ENCODE measurements around the gene PCYT2.
A peak's percentile ranks its signal among the peaks of the same experiment; 100 is the strongest.

Gene PCYT2

DNA sequence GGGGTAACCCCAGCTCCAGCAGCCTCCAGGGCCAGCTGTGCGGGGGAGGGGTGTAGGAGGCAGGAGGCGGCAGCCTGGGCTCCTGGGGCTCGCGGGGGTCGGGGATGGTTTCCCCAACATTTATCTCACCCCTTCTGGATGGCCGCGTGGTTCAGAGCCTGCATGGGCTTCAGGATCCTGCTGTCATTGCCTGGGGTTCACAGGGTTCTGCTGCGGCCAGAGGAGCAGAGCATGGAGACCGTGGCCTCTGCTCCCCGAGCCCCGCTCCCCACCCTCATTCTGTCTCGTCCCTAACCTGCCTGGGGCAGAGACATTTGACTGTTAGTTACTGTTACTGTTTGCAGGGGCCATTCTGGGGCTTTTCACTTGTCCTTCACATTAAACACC lies 31.0 kb upstream of the PCYT2 start:
- no peak for DNase-seq

DNA sequence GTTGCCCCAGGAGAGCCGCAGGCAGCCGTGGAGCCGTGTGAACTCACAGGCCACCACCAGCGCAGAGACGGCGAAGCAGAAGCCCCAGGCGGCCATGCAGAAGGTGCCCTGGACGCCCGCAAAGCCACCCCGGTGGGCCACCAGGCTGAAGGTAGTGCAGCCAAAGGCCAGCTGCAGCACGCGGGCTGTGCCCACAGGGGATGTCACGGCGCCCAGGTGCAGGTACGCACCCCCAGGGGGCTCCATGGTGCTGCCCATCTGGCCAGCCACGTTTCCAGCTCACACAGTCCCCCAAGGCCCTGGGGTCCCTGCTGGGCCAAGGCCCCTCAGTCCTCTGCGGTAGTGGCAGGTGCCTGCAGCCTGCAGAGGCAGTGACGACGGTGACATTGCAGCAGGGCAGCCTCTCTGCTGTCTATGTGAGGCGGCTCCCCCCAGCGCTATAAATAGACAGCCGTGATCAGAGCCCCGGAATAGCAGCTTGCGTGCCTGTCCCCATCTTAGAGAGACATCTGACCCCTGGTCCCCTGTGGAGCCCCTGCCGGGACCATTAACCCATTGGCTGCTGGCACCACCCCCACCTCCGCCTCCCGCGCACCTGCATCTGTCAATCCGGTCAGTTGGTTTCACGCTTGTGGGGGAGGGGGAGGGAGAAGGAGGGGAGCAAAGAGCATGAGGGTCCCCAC lies 30.4 kb upstream of the PCYT2 start:
- no peak for DNase-seq

DNA sequence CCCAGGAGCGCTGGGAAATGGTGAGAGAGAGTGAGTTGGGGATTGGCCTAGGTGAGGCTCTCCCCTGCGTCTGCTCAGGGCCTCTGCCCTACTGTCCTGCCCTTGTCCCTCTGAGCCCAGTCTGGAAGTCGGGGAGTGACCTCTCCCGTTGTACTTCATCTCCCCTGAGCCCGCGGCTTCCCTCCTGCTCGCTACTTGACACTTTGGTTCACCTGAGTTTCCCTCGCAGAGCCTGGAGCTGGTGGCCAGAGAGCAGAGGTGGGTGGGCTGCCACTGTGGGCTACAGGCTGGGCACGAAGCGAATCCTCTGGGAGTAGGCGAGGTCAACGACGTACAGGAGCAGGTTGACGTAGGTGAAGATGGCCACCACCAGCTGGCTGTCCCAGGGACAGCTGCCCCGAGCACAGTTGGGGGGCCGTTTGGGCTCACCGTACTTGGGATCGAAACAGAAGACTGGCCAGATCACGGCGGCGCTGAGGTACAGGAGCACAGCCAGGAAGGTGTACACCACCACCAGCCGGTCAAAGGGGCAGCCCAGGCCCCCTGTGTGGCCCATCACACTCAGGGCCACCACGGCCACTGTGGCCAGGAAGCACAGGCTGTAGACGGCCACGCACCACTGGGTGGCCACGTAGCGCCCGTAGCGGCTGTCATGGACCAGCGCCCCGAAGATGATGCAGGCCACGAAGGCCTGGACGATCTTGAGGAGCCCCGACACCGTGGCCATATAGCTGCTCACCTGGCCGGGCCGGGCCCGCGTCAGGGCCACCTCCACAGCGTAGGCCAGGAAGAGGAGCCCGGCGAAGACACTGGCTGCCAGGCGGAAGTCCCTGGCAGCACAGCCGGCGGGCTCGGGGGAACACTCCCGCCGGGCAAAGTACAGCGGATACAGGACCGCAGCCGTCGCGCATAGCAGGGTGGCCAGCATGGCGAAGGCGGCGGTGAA lies 29.6 kb upstream of the PCYT2 start:
- DNase-seq: no peak

DNA sequence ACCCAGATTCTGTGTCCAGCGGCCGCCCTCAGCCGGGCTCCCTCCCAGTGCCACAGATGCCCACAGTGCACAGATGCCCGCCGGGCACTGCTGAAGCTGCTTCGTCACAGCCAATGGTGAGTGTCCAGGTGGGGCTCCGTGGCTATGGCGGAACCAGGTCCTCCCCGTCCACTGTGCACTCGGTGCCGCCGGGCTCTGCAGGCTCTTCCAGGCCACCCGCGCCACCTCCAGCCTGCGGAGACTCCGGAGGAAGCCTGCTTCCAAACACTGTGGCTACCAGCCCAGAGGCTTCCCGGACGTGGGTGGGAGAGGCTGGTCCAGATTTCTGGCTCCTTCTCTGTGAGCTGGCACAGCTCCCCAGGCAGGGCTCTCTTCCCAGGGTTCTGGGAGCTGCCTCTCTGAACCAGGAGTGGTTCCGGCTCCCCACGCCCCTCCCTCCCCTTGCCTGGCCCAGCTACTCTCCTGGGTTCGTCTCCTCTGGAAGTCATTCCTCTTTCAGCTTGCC lies 28.7 kb upstream of the PCYT2 start:
- no peak for DNase-seq

DNA sequence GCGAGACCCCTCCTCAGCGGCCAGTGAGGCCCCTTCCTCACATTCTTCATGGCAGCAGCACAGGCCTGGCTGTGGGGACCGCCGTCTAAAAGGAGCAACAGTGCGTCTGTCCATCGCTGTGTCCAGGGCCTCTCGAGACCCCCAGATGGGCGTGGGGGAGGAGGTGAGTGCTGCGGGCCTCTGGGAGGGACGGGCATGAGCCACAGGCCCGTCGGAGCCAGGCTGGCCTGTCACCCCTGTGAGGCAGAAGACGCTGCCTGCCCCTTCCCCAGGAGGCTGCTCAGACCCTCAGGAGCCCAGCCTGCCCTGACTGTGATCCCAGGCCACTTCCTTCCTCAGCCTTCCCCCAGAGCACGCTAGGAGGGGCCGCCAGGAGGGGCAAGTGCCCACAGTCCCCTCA lies 28.0 kb upstream of the PCYT2 start:
- no peak for DNase-seq

DNA sequence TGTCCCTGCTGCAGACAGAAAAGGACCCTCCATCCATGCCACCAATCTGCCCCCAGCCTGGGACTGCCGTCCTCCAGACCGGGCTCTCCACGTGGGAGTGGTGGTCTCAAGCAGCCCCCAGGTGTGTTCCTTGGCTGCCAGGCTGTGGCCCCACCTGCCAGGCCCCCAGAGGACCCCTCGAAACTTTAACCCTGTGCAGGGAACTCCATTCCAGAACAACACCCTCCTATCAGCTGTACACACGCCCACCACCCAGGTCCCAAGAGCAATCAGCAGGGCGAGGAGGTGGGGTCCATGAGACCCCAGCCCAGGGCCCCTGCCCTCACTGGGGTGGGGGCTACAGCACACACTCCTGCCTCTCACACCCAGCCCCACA lies 24.5 kb upstream of the PCYT2 start:
- DNase-seq: no peak

DNA sequence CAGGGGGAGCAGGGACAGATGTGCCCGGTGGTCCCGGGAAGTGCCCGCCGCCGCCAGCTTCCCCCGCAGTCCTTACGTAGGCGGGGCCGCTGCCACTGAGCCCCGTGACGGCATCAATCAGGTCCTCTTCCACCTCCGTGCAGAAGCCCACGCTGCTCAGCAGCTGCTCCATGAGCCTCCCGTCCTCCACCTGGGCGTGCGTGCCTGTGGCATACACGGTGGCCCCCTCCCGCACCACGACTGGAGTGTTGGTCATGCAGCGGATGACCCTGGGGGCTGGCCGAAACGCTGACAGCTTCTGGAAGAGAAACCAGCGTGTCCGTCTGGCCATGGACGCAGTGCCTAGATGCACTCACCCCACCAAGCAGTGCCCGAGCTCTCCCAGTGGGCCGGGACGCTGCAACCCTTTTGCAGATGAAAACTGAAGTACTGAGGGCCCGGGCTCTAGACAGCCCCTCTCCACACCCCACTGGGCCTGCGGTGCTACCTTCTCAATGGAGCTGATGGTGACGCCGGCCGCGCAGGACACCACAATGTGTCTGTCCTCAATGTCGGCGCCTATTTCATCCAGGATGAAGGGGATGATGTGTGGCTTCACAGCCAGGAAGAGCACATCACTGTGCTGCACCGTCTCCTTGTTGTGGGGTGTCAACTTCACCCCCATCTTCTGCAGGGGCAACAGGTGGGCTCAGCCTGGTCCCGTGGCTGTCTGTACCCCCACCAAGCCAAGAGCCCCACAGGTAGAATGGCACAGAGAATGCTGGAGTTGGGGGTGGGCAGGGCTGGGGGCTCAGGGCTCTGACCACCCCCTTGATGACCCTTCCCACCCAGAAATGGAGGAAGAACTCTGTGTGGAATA lies 23.9 kb upstream of the PCYT2 start:
- no peak for DNase-seq

DNA sequence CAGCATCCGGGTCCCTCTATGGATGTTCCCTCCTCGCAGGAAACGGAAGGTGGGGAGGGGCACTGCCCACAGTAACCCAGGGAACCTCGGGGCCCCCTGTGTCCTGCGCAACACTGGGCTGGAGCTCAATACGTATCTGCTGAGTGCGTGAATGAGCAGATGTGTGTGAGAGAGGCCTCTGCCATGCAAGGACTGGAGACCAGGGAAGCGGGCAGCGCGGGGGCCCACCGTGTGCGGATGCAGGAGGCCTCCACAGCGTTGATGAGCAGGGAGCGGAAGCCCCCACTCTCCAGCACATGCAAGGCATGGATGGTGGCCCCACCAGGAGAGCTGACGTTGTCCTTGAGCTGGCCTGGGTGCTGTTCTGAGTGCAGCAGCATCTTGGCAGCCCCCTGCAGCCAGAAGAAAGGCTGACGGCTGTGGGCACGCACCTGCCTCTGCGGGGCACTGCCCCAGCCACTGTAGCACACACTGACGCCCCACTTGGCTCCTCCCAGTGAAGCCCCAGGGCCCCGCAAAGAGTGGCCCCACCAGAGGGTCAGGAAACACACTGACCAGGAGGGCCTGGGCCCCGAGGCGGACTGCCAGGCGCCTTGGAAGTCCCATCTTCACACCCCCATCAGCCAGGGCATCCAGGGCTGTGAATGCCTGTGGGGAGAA lies 23.0 kb upstream of the PCYT2 start:
- DNase-seq: no peak

DNA sequence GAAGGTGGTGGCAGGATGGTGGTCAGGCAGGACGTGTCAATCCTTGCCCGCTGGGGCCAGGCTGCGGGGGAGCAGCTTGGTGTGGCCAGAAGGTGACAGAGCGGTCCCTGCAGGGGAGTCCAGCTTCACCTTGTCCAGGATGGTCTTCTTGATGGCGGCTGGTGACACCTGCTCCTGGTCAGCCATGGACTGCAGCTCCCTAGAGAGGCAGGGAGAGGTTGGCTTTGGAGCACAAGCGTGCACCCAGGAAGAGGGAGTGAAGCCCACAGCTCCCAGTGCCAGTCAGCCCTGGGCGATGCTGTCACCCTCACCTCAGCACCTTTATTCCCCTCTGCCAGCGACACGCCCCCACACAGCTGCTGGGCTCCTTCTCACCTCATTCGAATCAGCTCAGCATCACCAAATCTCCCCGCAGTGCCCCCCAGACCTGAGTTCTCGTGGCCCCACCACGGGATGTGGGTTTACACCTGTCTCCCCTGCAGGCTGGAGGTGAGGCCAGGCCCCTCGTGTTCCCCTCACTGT lies 22.0 kb upstream of the PCYT2 start:
- DNase-seq: no peak

DNA sequence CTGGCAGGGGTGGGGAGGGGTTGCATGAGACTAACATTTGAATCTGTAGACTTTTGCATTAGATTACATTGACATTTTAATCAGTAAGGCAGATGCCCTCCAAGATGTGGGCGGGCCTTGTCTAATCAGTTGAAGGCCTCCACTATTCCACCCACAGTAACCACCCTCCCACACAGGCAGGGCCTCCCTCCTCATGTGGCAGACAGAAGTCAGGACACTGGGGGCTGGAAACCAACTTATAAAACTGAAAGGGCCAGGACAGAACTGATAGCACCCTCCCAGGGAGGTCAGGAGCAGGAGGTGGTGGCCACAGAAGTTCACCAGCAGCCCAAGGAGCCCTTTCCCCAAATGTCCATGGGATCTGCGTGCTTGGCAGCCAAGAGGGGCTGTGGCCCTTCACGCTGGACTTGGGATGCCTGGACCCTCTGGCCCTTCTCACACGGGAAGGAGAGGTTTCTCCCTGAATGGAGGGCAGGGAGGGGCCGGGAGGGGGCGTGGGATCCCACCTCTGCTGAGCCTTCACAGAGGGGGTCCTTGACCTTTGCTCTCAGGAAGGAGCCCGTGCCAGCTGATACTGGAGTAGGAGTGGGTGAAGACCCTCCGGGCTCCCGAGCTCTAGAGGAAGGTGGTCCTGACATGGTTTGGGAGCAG lies 21.3 kb upstream of the PCYT2 start:
- DNase-seq: no peak

DNA sequence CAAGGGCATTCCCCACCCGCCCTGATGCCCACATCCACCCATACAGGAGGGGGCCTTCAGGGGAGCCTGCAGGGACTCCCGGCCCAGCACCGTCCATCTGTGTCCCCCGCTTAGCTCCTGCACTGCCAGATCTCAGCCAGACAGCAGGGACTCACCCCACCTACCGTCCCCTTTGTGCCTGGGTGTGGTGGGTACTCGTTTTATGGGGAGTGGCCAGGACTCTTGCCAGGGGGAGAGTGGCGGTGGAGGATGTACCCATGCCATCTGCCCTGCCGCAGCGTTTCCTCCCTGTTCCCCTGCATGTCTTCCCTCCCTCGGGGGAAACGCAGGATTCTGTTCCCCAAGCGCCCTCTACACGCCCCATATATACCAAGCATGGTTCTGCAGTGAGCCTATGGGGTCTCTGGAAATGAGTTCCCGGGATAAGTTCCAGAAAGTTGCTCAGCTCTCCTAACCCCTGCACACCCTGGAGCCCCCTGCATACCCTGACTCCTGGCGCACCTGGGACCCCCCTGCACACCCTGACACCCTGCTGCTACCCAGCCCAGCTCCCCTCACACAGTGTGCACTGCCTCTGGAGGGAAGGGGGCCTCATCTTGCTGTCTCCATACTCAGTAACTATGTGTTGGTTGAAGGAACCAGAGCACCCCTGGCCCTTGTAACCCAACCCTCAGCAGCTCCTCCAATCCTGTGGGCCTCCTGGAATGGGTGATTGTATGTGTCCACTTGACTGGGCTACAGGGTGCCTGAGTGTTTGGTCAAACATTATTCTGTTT lies 20.5 kb upstream of the PCYT2 start:
- no peak for DNase-seq

DNA sequence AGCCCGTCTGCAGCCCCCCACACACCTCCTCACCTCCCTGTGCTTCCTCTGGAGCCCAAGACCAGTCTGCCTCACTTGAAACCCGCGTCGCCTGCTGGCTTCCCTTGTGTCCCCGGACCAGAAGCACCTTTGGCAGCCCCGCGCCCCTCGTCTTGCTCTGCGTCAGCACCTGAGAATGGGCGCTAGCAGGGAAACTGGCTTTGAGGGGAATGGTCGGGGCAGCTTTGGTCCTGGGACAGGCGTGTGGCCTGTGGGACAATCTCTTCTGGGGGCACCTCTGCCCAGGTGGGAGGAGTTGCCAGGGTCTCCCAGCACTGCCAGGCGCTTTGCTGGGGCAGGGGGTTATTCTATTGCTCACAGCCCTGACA lies 20.0 kb upstream of the PCYT2 start:
- DNase-seq: no peak

DNA sequence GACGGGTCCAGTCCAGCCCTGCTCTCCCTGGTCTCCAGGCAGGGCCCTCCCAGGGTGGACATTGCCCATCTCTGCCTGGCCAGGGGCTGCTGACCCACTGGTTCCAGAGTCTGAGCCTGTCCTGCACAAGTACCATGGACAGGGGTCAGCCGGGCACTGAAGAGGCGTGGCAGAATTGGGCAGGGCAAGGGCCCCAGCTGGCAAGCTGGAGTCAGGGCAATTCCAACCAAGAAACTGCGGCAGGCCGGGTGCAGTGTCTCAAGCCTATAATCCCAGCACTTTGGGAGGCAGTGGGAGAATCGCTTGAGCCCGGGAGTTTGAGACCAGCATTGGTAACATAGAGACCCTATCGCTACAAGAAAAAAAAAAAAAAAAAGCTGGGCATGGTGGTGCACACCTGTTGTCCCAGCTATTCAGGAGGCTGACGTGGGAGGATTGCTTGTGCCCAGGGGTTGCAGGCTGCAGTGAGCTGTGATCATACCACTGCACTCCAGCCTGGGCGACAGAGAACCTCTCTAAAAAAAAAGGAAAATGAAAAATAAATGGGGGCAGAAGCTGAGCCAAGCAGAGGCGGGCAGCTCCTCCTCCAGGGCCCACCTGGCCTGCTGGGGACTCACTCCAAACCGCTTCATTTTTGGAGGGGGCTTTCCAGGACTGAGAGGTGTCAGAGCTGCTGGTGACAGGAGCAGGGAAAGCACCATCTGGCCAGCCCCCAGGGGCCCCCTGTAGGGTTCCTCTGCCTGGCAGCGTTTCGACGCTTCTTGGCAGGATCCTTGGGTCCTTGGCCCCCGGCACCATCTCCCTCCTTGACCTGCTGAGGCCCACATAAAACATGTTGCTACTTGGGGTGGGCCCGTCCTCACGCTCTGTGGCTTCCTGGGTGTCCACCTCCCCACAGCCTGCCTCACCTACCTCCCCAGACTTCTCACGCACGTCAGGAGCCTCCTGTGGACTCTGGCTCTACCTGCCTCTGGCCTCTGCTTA lies 19.2 kb upstream of the PCYT2 start:
- DNase-seq: no peak

DNA sequence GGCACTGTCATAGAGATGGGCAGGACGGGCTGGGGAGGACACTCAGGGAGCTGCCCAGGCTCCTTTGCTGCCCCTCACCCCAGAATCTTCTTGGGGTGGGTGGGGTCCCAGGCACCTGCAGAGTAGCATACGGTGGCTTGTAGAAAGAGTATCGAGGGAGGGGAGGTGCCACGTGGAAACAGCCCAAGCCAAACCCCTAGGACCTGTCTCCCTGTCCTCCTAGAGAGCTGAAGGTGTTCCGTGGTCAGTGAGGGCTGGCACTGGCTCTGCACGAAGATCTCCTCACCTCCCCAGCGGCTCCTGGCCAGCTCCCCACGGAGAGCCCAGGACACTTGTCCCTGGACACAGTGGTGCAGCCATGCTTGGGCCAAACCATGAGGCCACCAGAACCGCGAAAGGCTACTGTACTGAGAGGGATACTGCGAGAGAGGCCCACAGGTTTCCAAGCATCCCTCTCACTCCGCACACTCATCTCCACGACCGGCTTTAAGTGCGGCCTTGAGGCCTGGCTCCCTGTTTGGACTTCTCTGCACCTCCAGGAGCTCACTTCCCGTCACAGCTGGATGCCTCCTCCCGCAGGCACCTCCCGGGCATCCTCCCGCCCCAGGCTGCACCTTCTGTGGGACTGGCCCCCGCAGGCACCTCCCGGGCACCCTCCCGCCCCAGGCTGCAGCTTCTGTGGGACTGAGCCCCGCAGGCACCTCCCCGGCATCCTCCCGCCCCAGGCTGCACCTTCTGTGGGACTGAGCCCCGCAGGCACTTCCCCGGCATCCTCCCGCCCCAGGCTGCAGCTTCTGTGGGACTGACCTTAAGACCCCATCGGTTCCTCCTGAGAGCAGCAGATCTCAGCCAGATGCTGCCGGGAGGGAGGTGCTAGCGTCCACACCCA lies 18.3 kb upstream of the PCYT2 start:
- DNase-seq: no peak

DNA sequence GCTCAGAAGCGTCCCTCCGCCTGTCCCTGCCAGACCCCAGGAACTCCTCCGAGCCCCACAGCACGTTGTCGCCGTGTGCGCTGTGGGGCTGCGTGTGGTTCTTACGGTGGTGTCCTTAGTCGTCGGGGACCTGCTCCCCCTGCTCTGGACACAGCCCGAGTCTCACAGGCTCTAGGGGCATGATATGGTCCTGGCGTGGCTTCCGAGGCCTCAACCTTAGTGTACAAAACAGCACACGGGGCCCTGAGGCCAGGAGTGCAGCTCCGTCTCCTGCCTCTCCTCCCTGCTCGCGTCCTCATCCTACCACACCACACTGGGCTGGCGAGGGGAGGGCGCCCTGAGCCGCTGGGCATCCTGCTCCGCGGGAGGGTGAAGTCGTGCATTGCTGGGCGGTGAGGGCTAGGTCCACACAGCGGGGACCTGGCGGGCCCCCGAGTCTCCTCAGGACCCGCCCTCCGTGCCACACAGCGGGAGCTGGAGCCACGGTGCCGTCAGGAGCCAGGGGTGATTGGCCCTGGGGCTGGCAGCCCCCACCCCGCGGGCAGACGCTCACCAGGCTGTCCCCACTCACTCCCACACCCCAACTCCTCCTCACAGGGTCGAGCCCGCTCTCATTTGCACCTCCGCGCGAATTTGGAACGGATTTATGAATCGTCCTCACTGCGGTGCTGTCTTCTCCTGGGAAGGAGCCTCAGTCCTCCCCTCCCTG lies 17.5 kb upstream of the PCYT2 start:
- DNase-seq: no peak

DNA sequence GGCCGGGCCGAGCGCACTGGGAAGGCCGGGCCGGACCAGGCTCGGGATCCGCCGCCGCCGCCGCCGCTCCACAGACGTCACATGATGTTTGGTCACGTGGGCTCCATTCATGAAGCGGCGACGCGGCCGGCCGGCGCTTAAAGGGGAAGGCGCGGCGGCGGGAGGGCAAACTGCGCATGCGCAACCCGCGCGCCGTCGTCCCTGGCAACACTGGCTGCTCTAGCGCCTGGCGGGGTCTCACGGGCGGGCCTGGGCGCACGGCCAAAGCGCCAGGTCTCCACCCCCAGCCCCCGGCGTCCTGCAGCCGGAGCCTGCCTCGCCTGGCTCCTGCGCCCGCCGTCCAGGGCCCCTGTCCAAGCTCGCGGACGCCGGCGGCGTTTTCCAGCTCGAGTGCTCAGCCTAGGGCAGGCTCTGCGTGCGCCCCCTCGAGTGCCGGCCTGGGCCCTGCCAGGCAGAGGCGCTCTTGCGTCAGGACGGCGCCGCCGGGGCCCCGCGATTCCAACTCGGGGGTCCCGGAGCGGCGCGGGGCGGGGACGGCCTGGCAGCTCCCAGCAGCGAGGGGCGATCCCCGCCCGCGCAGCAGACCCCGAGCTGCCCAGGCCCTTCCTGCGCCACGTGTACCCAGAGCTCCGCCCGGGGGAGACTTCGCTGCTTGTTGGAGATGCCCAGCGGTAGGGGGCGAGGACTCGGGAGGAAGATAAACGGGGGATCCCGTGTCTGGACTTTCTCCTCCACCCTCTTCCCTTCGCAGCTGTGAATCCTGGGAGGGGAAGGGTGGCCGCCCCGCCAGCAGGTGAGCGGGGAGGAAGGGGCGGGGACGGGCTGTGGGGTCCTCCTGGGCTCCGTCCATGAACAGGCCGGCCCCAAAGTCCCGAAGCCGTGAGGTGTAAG lies 16.7 kb upstream of the PCYT2 start, which contains the start of gene MAFG:
TSS of gene MAFG (minus strand) at position 83 of the 891 bp plus-strand sequence. CDS start 4,550 bp downstream, outside the sequence.
- DNase-seq: peak; percentile 94

DNA sequence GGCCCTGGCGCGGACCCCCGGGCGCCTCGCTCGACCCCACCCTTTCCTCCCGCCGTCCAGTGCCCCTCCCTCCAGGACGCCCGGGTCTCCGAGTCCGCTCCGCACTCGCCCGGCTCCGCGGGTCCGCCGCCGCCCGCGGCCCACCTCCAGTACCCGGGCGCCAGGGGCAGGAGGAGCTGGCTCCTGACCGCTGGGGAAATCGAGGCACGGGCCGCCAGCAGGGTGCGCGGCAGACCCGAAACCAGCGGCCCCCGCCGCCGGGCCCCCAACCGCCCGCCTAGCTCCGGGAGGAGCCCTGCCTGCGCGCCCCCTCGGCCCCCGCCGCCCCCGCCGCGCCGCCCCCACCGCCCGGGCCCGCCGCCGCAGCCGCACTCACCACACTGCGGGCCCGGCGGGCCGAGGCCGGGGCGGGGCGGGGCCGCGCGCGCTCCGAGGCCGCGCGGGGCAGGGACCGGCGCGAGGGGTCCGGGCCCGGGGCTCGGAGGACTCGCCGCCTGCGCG lies 16.0 kb upstream of the PCYT2 start:
- DNase-seq: no peak

Measured in CD4-positive, alpha-beta T cell treated with Interleukin-17A for 4 hours (primary cell).